Kasumi-1 (cell line): ENCODE results near the gene RPAP3.
A peak's percentile ranks its signal among the peaks of the same experiment; 100 is the strongest.

Experiments
- DNase-seq, 2 experiments: peaks; one replicate each; lab custom pipeline; 2025; lab: John Stamatoyannopoulos, UW

RPAP3 gene

DNA sequence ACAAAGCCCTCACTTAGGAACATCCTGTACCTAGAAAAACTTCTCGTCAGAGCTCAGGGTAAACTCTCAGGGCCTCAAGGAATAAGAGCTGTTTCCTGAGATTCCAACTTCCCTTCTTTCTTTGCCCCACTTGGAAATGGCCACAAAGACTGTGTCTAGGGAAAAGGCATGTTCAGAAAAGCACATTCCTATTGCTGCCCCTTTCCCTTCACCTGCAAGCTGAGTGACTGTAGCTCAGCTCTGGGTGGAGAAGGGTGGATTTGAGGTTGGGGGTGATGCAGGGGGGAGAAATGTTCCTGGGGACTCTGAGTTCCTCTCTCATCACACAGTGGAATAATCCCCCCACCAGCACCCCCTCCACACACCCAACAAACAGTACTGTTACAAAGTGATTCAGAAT is 12.7 kb upstream of the RPAP3 start:
- no peak for DNase-seq

- peak; percentile 75 to 87 for DNase-seq
Observed at GRCh38 chr12:47717443-47718193, 11.8 kb upstream of the RPAP3 start.

DNA sequence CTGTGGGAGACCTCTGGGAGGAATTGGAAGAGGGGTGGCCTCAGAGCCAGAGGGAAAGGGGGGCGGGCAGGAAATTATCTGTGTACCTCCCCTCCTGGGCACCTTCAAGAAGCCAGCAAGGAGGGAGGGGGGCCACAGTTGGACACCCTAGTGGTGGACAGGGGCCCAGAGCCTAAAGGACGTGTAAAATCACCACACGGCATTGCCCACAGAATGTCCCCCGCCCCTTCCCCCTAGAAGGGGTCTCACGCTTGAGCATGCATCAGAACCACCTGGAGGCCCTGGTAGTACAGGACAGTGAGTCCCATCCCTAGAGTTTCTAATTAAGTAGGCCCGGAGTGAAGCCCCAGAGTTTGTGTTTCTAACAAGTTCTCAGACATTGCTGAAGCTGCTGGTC is 11.2 kb upstream of the RPAP3 start:
- no peak for DNase-seq

DNA sequence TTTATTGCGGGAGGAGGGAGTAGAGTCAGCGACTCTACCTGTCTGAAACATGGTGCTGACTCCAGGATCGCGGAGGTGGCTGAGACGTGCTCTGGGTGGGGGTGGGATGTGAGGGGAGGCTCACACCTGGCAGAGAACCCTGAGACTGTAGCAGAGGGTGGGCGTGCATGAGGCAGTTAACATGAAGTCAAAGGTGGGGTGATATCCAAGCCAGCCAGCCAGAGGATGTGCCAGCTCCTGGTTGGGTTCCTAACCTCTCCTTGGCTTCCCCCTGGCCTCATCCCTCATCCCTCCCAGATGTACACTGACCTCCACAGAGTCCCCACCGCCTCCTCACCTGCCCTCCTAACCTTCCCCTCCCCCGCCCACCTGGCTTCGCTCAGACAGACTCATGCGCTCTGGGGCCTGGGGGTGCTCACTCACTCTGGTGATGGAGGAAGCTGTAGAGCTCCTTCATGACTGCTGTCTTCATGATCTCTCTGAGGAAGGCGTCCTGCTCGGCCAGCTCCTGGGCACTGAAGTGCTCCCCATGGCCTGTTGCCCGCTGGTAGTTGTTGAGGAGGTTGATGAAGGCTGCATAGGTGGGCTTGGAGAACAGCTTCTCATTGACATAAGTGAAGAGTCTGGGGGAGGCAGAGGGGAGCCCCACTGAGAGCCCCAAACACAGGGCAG is 10.2 kb upstream of the RPAP3 start:
- no peak for DNase-seq

GRCh38 chr12:47715393-47715876 is 9.6 kb upstream of the RPAP3 start:
- peak; percentile 87 to 93 for DNase-seq

GRCh38 chr12:47714826-47715386 is 9.1 kb upstream of the RPAP3 start:
- no peak for DNase-seq

DNA sequence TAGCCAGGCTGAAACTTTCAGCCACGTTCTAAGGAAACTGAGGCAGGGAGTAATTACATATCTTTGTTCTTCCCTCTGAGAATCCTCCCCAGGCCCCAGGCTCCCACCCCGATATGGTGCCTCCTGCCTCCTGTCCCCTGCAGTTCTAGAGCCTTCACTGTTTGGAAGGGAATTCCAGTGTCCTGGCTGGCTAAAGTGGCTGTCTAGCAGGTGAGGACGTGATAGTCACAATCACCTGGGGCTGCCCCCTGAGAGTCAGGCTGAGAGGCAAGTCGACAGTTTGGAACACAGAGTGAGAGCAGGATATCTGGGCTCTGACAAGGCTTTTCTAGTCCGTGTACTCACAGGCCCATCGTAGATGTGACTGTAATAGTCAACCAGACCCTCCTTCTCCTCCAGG is 6.3 kb upstream of the RPAP3 start:
- no peak for DNase-seq

GRCh38 chr12:47711448-47711847 is 5.6 kb upstream of the RPAP3 start:
- no peak for DNase-seq

- DNase-seq: no peak
Observed at GRCh38 chr12:47710278-47710677, 4.4 kb upstream of the RPAP3 start.

GRCh38 chr12:47709671-47710070 is 3.8 kb upstream of the RPAP3 start:
- peak; percentile 4 to 33 for DNase-seq

DNA sequence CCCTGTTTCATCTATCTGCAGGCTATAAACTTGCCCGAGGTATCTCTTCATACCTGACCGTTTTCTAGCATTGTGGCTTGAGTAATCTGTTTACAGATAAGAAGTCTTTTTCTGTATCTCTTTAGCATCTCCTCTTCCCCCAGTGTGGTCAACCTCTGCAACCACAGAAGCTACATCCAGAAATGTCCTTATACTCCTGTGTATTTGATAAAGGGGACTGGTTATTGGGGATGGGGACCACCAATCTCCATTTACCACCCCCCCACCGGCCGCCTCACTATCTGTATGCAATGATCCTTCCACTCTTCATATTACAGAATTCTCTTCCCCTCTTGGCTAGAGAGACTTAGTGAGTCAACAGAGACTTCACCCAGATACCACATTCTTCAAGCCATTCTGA is 3.4 kb upstream of the RPAP3 start:
- no peak for DNase-seq

DNA sequence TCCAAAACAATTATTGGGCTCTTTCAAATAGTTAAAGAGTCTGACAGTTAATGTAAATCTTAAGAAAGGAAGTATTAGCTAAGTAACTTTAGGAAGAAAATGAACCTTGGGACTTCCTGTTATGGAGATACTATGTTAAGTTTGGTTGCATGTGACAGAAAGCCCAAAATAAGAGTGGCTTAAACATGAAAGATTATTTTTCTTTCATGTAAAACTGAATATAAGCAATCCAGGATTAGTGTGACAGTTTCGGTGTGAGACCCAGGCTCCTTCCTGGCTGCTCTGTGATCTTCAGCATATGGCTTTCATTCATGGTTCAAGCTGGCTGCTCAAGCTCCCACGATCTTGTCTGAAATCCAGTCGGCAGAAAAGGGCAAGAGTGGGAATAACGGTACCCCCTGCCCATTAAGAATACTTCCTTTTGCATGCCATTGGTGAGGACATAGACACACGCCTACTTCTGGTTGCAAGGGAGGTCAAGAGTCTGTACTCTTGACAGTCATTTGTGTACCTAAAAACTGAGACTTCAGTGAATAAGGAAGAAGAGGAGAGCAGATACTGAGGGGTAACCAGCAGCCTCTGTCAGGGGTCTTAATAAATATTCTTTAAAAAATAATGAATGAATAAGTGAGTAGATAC is 2.2 kb upstream of the RPAP3 start:
- peak; percentile 10 to 13 for DNase-seq

DNA sequence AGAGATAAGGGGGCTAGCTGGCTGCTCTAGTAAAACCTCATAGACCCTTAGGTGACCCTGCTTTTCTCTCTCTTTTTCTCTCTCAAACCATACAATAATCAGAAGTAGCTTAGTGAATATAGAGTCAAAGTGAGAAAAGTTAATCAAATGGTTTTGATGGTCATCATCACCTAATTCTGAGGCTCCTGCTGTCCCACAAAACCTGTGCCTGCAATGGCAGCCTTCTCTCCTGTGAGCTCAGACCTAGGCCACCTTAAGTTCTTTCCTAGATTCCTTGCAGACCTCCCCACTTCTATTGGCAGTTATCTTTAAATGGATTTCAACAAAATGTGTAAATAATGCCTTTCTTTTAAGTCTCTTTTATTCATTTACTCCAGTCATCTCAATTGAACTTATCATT is 1.5 kb upstream of the RPAP3 start:
- DNase-seq: peak in 1 of 2 experiments; percentile 3

DNA sequence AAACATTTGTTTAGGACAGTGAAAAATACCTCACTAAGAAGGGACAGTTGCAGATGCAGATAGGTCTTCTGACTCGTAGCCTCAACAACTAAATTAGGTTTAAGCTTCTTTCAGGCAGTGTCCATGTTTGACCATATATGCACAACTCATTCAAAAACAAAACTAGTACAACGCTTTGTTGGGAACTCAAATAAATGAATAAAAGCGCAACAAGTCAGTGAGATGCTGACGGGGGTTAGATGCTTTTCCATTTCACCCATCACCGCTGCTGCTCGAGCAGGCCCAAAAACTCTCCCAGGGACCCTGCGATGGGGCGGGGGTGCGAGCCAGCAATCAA is 633 bp downstream of the RPAP3 start:
- peak in 1 of 2 experiments; percentile 40 for DNase-seq

- no peak for DNase-seq
Observed at GRCh38 chr12:47704719-47705118, 1.1 kb downstream of the RPAP3 start.

- DNase-seq: no peak
Observed at GRCh38 chr12:47700263-47700662, 5.6 kb downstream of the RPAP3 start.

- no peak for DNase-seq
Observed at GRCh38 chr12:47698631-47699030, 7.2 kb downstream of the RPAP3 start.

- peak; percentile 33 to 35 for DNase-seq
Observed at GRCh38 chr12:47698055-47698454, 7.8 kb downstream of the RPAP3 start.

- DNase-seq: no peak
Observed at GRCh38 chr12:47689215-47689614, 16.6 kb downstream of the RPAP3 start.

GRCh38 chr12:47687636-47688035 is 18.2 kb downstream of the RPAP3 start:
- no peak for DNase-seq

GRCh38 chr12:47686645-47687240 is 19.1 kb downstream of the RPAP3 start:
- DNase-seq: peak; percentile 74 to 81

- DNase-seq: no peak
Observed at GRCh38 chr12:47679785-47680184, 26.0 kb downstream of the RPAP3 start.
